Esophagus squamous epithelium (tissue), 5 donors: Measurements from ENCODE around the gene SREBF1. TPM values are rescaled to one million over a fixed set of nuclear protein-coding genes. Genes with fewer than 3 reads are reported as not detected.

Source experiments
- DNase-seq: peaks from one replicate; lab custom pipeline; 2025; lab: John Stamatoyannopoulos, UW
- H3K27ac ChIP-seq, 4 donors: fragments of 200-600 bp; sonication (generic); one replicate each; pipeline ENCODE4 v1.5.1; 2016 to 2019; ENCODE audit warnings: mild to moderate bottlenecking in 1 of 4
- H3K27me3 ChIP-seq, 4 donors: fragments of 200-600 bp; sonication (generic); 1 replicate in 3 of 4; 2 replicates in 1 of 4; pipeline versions ENCODE4 v1.5.1 to v1.6.0; 2017 to 2021; ENCODE audit warnings: antibody characterized with exemption in 1 of 4
- H3K36me3 ChIP-seq, 3 donors: fragments of 200-600 bp; sonication (generic); one replicate each; pipeline ENCODE4 v1.5.1; 2016 to 2019
- H3K4me1 ChIP-seq, 3 donors: fragments of 200-600 bp; sonication (generic); one replicate each; pipeline ENCODE4 v1.5.1; 2017 to 2019
- H3K4me3 ChIP-seq, 4 donors: fragments of 200-600 bp; sonication (generic); 1 replicate in 3 of 4; 2 replicates in 1 of 4; pipeline ENCODE4 v1.5.1; 2016 to 2019; ENCODE audit warnings: mild to moderate bottlenecking in 2 of 4, moderate library complexity in 1 of 4
- H3K9me3 ChIP-seq, 3 donors: fragments of 200-600 bp; sonication (generic); one replicate each; pipeline ENCODE4 v1.5.1; 2016 to 2019
- POLR2A ChIP-seq, 4 donors: fragments of 450-650 bp; IDR thresholded peaks; one replicate each; pipeline ENCODE4 v1.6.1; 2017; ENCODE audit warnings: antibody characterized with exemption in 4 of 4, mild to moderate bottlenecking in 4 of 4, moderate library complexity in 3 of 4
- WGBS, 2 donors: methylation state at CpG; one replicate each; pipeline ENCODE4 v1.1.5; 2018; 5-methylcytosine and 5-hydroxymethylcytosine counted together
- intact Hi-C: fragments of 100-400 bp; cut with DNase I; formaldehyde crosslinking; loops from one replicate; pipeline ENCODE4 v1.15.0; 2022
- total RNA-seq, 4 donors: library from RNA; depleted of rRNA; stranded (reverse); fragments of >200 nt; gene quantifications; one replicate each; pipeline ENCODE4 v1.1.0, GENCODE V29; 2016
- TF ChIP-seq, protein P1 (sequence below), 6 experiments: fragments of 450-650 bp in 4 of 6; fragments of 200-600 bp in 2 of 6; sonication (generic) in 2 of 6; IDR thresholded peaks; one replicate each; pipeline ENCODE4 v1.5.1; 2016 to 2019; ENCODE audit warnings: antibody characterized with exemption in 6 of 6, mild to moderate bottlenecking in 4 of 6, moderate library complexity in 4 of 6
- donor health status: DM: yes; HTN: yes; CAD: no.

The SREBF1 gene
- total RNA-seq, 4 donors from 2014 or later: 55.0 to 137 (median 108) TPM

GRCh38 chr17:17845046-17845775 is 8.4 kb upstream of the SREBF1 start:
- Histone ChIP-seq H3K4me1 (peaks cover 41 to 89% (median 52%) of the 10 kb centered on the region in 3 donors), H3K27me3 (no peaks in the 10 kb centered on the region), H3K4me3 (no peak overlapping the region), H3K36me3 (peaks cover 0 to 45% (median 0%) of the 10 kb centered on the region in 3 donors), H3K9me3 (no peaks in the 10 kb centered on the region), H3K27ac (peak overlapping the region in 2 of 4 donors; percentile 21)
- intact Hi-C loops: no loop called here
- 73 to 100% methylated on average over 1 to 3 of the region's 13 CpGs for WGBS, 2 donors
- no peak for DNase-seq
- TF ChIP-seq POLR2A (IDR thresholded peaks at IDR 0.05): no peak
- TF ChIP-seq, protein P1, sequence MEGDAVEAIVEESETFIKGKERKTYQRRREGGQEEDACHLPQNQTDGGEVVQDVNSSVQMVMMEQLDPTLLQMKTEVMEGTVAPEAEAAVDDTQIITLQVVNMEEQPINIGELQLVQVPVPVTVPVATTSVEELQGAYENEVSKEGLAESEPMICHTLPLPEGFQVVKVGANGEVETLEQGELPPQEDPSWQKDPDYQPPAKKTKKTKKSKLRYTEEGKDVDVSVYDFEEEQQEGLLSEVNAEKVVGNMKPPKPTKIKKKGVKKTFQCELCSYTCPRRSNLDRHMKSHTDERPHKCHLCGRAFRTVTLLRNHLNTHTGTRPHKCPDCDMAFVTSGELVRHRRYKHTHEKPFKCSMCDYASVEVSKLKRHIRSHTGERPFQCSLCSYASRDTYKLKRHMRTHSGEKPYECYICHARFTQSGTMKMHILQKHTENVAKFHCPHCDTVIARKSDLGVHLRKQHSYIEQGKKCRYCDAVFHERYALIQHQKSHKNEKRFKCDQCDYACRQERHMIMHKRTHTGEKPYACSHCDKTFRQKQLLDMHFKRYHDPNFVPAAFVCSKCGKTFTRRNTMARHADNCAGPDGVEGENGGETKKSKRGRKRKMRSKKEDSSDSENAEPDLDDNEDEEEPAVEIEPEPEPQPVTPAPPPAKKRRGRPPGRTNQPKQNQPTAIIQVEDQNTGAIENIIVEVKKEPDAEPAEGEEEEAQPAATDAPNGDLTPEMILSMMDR (IDR thresholded peaks at IDR 0.05): no peak

DNA sequence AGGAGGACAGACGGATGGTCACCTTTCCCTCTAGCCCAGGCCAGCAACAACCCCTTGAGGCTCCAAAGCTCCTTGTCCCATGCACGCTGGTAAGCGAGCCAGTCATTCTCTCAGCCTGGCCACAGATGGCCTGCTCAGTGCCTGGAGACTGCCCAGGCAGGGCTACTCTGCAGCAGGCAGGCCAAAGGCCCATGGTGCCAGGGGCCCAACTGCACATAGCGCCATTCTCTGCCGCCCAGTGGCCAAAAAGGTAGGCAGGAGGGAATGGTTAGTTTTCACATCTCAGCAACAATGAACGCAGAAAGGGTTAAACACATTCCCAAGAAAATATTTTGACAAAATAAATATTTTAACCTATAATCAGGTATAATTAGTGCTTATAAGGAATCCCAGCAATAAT is 7.7 kb upstream of the SREBF1 start:
- 94% methylated on average over 4 to 5 of the region's 6 CpGs for WGBS, 2 donors
- peaks cover 0 to 39% (median 0%) of the 10 kb centered on the region in 3 donors for H3K36me3 ChIP-seq
- no peaks in the 10 kb centered on the region for H3K27me3 ChIP-seq
- TF ChIP-seq POLR2A (IDR thresholded peaks at IDR 0.05): no peak
- TF ChIP-seq, protein P1 (IDR thresholded peaks at IDR 0.05): no peak
- H3K4me3 ChIP-seq: no peak overlapping the region
- no peak for DNase-seq
- intact Hi-C loops: no loop called here
- H3K9me3 ChIP-seq: no peaks in the 10 kb centered on the region
- peaks cover 40 to 89% (median 47%) of the 10 kb centered on the region in 3 donors for H3K4me1 ChIP-seq
- H3K27ac ChIP-seq: peak overlapping the region in 2 of 4 donors; percentile 97 to 100

GRCh38 chr17:17844079-17844478 is 7.3 kb upstream of the SREBF1 start:
- intact Hi-C loops: no loop called here
- Histone ChIP-seq H3K27ac (peak overlapping the region in 2 of 4 donors; percentile 97 to 100), H3K9me3 (no peaks in the 10 kb centered on the region), H3K27me3 (no peaks in the 10 kb centered on the region), H3K4me1 (peaks cover 40 to 89% (median 47%) of the 10 kb centered on the region in 3 donors), H3K36me3 (peaks cover 0 to 38% (median 0%) of the 10 kb centered on the region in 3 donors), H3K4me3 (no peak overlapping the region)
- 50% methylated on average over 2 of the region's 7 CpGs; no CpG with 5 or more reads in 1 of the 2 donors for WGBS, 2 donors
- no peak for DNase-seq
- TF ChIP-seq POLR2A (IDR thresholded peaks at IDR 0.05): no peak
- TF ChIP-seq, protein P1 (IDR thresholded peaks at IDR 0.05): no peak

GRCh38 chr17:17843096-17843495 is 6.3 kb upstream of the SREBF1 start:
- Histone ChIP-seq H3K9me3 (no peaks in the 10 kb centered on the region), H3K27me3 (no peaks in the 10 kb centered on the region), H3K27ac (peak overlapping the region; percentile 97 to 100 (median 98)), H3K4me1 (peaks cover 40 to 89% (median 49%) of the 10 kb centered on the region in 3 donors), H3K4me3 (peak overlapping the region in 1 of 4 donors; percentile 7), H3K36me3 (peaks cover 0 to 28% (median 0%) of the 10 kb centered on the region in 3 donors)
- DNase-seq: no peak
- intact Hi-C loops: no loop called here
- 50 to 84% methylated on average over 1 to 3 of the region's 4 CpGs for WGBS, 2 donors
- TF ChIP-seq, protein P1 (IDR thresholded peaks at IDR 0.05): no peak
- TF ChIP-seq POLR2A (IDR thresholded peaks at IDR 0.05): no peak
